ENCODE results near the gene SLC4A7.

DNA sequence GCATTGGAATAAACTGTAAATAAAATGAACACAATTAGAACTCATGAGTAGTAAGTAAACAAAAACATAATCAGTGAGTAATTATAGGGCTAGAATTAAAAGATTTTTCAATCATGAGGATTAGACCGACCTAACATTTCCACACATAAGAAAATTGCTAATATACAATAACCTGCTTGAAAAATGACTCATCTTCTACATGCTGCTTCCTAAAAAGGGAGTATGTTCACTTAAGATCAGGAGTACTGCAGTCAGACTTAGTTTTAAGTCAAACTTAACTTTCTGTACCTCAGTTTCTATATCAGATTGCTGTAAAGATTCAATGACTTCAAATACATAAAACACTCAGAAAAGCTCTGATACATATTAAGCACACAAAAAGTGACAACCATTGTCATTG, 92.4 kb downstream of the SLC4A7 start:
- TF ChIP-seq REST (IDR thresholded peaks at IDR 0.05; ENCODE audit: insufficient replicate concordance, low read depth) = no peak
- TF ChIP-seq POLR2AphosphoS5 (IDR thresholded peaks at IDR 0.05; ENCODE audit: low read depth) = no peak
- TF ChIP-seq, protein P1, sequence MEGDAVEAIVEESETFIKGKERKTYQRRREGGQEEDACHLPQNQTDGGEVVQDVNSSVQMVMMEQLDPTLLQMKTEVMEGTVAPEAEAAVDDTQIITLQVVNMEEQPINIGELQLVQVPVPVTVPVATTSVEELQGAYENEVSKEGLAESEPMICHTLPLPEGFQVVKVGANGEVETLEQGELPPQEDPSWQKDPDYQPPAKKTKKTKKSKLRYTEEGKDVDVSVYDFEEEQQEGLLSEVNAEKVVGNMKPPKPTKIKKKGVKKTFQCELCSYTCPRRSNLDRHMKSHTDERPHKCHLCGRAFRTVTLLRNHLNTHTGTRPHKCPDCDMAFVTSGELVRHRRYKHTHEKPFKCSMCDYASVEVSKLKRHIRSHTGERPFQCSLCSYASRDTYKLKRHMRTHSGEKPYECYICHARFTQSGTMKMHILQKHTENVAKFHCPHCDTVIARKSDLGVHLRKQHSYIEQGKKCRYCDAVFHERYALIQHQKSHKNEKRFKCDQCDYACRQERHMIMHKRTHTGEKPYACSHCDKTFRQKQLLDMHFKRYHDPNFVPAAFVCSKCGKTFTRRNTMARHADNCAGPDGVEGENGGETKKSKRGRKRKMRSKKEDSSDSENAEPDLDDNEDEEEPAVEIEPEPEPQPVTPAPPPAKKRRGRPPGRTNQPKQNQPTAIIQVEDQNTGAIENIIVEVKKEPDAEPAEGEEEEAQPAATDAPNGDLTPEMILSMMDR (IDR thresholded peaks at IDR 0.05; ENCODE audit: insufficient read depth, low read length) = no peak

Measured in HL-60 (cell line).